Ovary (tissue), 9 donors: ENCODE measurements around the gene BCL10. TPM values are rescaled to one million over a fixed set of nuclear protein-coding genes. Genes with fewer than 3 reads are reported as not detected.
A peak's percentile ranks its signal among the peaks of the same experiment; 100 is the strongest.

Experiments used
- DNase-seq, 5 donors: peaks; one replicate each; pipeline ENCODE4 v3.0.0-alpha.2; 2019 to 2020
- H3K27ac ChIP-seq, 2 donors: fragments of 200-600 bp; one replicate each; pipeline versions ENCODE4 v1.5.1 to v1.8.0; 2019 to 2022
- H3K27me3 ChIP-seq: fragments of 200-600 bp; one replicate; pipeline ENCODE4 v1.8.0; 2022
- H3K36me3 ChIP-seq: fragments of 200-600 bp; sonication (generic); one replicate; pipeline ENCODE4 v1.5.1; 2019
- H3K4me1 ChIP-seq: one replicate; pipeline ENCODE4 v1.8.1; 2013; ENCODE audit warnings: mild to moderate bottlenecking, moderate library complexity; ENCODE audit not compliant: insufficient read depth
- H3K4me3 ChIP-seq: fragments of 200-600 bp; sonication (generic); one replicate; pipeline ENCODE4 v1.5.1; 2017
- H3K9me3 ChIP-seq, 2 donors: fragments of 200-600 bp in 1 of 2; sonication (generic) in 1 of 2; one replicate each; pipeline versions ENCODE4 v1.5.1 to v1.8.1; 2013 to 2019; ENCODE audit warnings: mild to moderate bottlenecking in 1 of 2, moderate library complexity in 1 of 2
- CTCF ChIP-seq, 3 donors: fragments of 450-650 bp in 2 of 3; fragments of 200-600 bp in 1 of 3; IDR thresholded peaks; one replicate each; pipeline versions ENCODE4 v1.5.1 to v1.8.0; 2016 to 2022; ENCODE audit warnings: antibody characterized with exemption in 3 of 3, mild to moderate bottlenecking in 1 of 3
- EP300 ChIP-seq: sonication (generic); formaldehyde crosslinking; IDR thresholded peaks from one replicate; pipeline ENCODE4 v1.6.1; 2017; ENCODE audit warnings: antibody characterized with exemption
- POLR2A ChIP-seq: fragments of 450-650 bp; IDR thresholded peaks from one replicate; pipeline ENCODE4 v1.6.1; 2017; ENCODE audit warnings: antibody characterized with exemption, mild to moderate bottlenecking, moderate library complexity
- WGBS, 3 donors: extraction: QIAGEN DNeasy Blood & Tissue Kit in 1 of 3; methylation state at CpG; one replicate each; pipeline versions ENCODE4 v1.1.5 to v1.1.7; 2013 to 2017; 5-methylcytosine and 5-hydroxymethylcytosine counted together
- intact Hi-C, 4 donors: fragments of 100-400 bp; cut with DNase I; formaldehyde crosslinking; loops; one replicate each; pipeline versions ENCODE4 v1.11.0 to v1.15.1; 2022 to 2023
- polyA plus RNA-seq, 2 donors: library from polyadenylated mRNA; stranded (reverse); fragments of 200-250 nt in 1 of 2; fragments of 350-450 nt in 1 of 2; fragmentation: Illumina TruSeq in 1 of 2; extraction: RNeasy Lipid Tissue Mini Kit (QIAGEN cat#74804) in 1 of 2; gene quantifications; one replicate each; pipeline ENCODE4 v1.2.3, GENCODE V29; 2013 to 2014
- total RNA-seq, 7 donors: library from RNA; depleted of rRNA in 2 of 7; stranded (reverse); fragments of >200 nt in 2 of 7; fragmentation: NEBNext Ultra II Directional in 3 of 7; extraction: Animal tissue kit (Norgen Biotek cat#: 25700) in 3 of 7; gene quantifications; one replicate each; pipeline versions ENCODE4 v1.1.0 to v1.2.4, GENCODE V29; 2016 to 2023
- donor health status: DM: no; HTN: no; CAD: no; lungs with moderate emphysema.
- donor health status: DM: no; HTN: no; CAD: no.
- donor health status: Bipolar disorder and iron deficiency.
- donor health status: DM: yes; HTN: yes; CAD: no.
- donor health status: DM: no; HTN: no; CAD: no.
- donor health status: DM: yes; HTN: yes; CAD: no.

BCL10 gene
- total and polyA plus RNA-seq, 9 donors, result 8.1 to 23.6 (median 17.2) TPM

GRCh38 chr1:85284202-85284601 is 7.8 kb upstream of the BCL10 start:
- H3K4me3 ChIP-seq, result no peak overlapping the region
- H3K36me3 ChIP-seq, result no peaks in the 10 kb centered on the region
- no peaks in the 10 kb centered on the region for H3K27me3 ChIP-seq
- WGBS, 3 donors, result 92 to 100% (median 100%) methylated on average over 2 of the region's 2 CpGs
- no peaks in the 10 kb centered on the region for H3K4me1 ChIP-seq
- DNase-seq, result no peak
- no peaks in the 10 kb centered on the region for H3K9me3 ChIP-seq
- H3K27ac ChIP-seq, result no peak overlapping the region
- TF ChIP-seq CTCF (IDR thresholded peaks at IDR 0.05) (no peak), EP300 (no peak), POLR2A (no peak)
- intact Hi-C loops, result no loop called here

GRCh38 chr1:85283475-85284199 is 7.2 kb upstream of the BCL10 start:
- no peak overlapping the region for H3K27ac ChIP-seq
- H3K4me3 ChIP-seq, result no peak overlapping the region
- peak in 1 of 5 donors; percentile 23 for DNase-seq
- H3K4me1 ChIP-seq, result no peaks in the 10 kb centered on the region
- TF ChIP-seq POLR2A (no peak), EP300 (no peak), CTCF (IDR thresholded peaks at IDR 0.05) (no peak)
- WGBS, 3 donors, result 69 to 88% (median 87%) methylated on average over 9 to 11 of the region's 11 CpGs
- intact Hi-C loops, result no loop called here
- no peaks in the 10 kb centered on the region for H3K27me3 ChIP-seq
- no peaks in the 10 kb centered on the region for H3K9me3 ChIP-seq
- no peaks in the 10 kb centered on the region for H3K36me3 ChIP-seq

GRCh38 chr1:85282424-85282823 is 6.0 kb upstream of the BCL10 start:
- no peak overlapping the region for H3K27ac ChIP-seq
- H3K36me3 ChIP-seq, result no peaks in the 10 kb centered on the region
- no peak for TF ChIP-seq EP300
- TF ChIP-seq CTCF (IDR thresholded peaks at IDR 0.05), result no peak
- TF ChIP-seq POLR2A, result no peak
- no peak for DNase-seq
- no peak overlapping the region for H3K4me3 ChIP-seq
- H3K4me1 ChIP-seq, result no peaks in the 10 kb centered on the region
- H3K27me3 ChIP-seq, result no peaks in the 10 kb centered on the region
- H3K9me3 ChIP-seq, result no peaks in the 10 kb centered on the region
- WGBS, 3 donors, result 89 to 96% (median 92%) methylated on average over 1 of the region's 1 CpG
- intact Hi-C loops, result no loop called here

- no peak for DNase-seq
- no peaks in the 10 kb centered on the region for H3K36me3 ChIP-seq
- intact Hi-C loops, result no loop called here
- no peak overlapping the region for H3K4me3 ChIP-seq
- WGBS, 3 donors, result 42 to 63% (median 46%) methylated on average over 4 of the region's 4 CpGs
- no peaks in the 10 kb centered on the region for H3K4me1 ChIP-seq
- TF ChIP-seq CTCF (IDR thresholded peaks at IDR 0.05) (no peak), EP300 (no peak), POLR2A (no peak)
- H3K9me3 ChIP-seq, result no peaks in the 10 kb centered on the region
- no peaks in the 10 kb centered on the region for H3K27me3 ChIP-seq
- H3K27ac ChIP-seq, result no peak overlapping the region
These were observed 4.2 kb upstream of the BCL10 start for GRCh38 chr1:85280636-85281035.
